Testis (tissue), 2 donors: ENCODE results near the gene TMPRSS11E.

ENCODE experiments used
- CTCF ChIP-seq, 3 experiments: fragments of 450-650 bp in 2 of 3; fragments of 200-600 bp in 1 of 3; sonication (generic) in 1 of 3; IDR thresholded peaks; one replicate each; pipeline ENCODE4 v1.5.1; 2016 to 2019; ENCODE audit warnings: antibody characterized with exemption in 3 of 3, mild to moderate bottlenecking in 2 of 3, moderate library complexity in 1 of 3
- POLR2A ChIP-seq: fragments of 450-650 bp; IDR thresholded peaks from one replicate; pipeline ENCODE4 v1.6.1; 2017; ENCODE audit warnings: antibody characterized with exemption, mild to moderate bottlenecking, moderate library complexity

GRCh38 chr4:68451246-68452211 is 4.3 kb downstream of the TMPRSS11E start:
- TF ChIP-seq POLR2A (no peak), CTCF (IDR thresholded peaks at IDR 0.05) (no peak)
